HG03108 (cell line): ENCODE results near the gene LRIT1.
"Not testable (repeated sequence)": the region's sequence is repeated elsewhere in the genome, so short reads cannot be mapped to it uniquely, and the experiment has no call there.

Source experiments
- ATAC-seq: cut with Tn5 transposase; IDR thresholded peaks from one replicate; pipeline ENCODE4 v1.9.1; 2021; ENCODE audit warnings: moderate library complexity; ENCODE audit not compliant: unreplicated experiment

The LRIT1 gene, protein sequence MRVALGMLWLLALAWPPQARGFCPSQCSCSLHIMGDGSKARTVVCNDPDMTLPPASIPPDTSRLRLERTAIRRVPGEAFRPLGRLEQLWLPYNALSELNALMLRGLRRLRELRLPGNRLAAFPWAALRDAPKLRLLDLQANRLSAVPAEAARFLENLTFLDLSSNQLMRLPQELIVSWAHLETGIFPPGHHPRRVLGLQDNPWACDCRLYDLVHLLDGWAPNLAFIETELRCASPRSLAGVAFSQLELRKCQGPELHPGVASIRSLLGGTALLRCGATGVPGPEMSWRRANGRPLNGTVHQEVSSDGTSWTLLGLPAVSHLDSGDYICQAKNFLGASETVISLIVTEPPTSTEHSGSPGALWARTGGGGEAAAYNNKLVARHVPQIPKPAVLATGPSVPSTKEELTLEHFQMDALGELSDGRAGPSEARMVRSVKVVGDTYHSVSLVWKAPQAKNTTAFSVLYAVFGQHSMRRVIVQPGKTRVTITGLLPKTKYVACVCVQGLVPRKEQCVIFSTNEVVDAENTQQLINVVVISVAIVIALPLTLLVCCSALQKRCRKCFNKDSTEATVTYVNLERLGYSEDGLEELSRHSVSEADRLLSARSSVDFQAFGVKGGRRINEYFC

DNA sequence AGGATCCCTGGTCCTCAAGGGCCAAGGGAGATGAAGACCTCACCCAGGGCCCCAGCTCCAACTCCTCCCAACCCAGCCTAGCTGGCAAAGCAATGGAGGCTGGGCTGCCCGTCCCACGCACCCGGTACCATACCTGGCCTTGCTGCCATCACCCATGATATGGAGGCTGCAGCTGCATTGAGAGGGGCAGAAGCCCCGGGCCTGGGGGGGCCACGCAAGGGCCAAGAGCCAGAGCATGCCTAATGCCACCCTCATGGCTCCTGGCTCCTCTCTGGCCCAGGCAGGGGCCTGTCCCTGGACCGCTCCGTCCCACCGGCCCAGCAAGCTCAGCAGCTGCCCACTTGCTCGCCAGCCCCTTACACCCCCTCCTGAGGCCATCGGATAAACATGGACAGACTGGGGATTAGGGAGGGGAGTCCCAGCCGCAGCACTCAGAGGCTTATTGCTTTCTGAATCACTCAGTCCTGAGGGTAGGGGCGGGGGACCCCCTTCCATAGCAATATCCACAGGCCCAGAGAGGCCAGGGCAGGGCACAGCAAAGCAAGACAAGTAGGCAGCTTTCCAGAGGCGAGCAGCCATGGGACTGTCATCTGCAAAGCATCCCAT lies at the start of gene LRIT1:
Gene LRIT1 (minus strand): TSS at position 362 of the 606 bp plus-strand sequence. CDS start 107 bp downstream, at position 255.
- no peak for ATAC-seq

DNA sequence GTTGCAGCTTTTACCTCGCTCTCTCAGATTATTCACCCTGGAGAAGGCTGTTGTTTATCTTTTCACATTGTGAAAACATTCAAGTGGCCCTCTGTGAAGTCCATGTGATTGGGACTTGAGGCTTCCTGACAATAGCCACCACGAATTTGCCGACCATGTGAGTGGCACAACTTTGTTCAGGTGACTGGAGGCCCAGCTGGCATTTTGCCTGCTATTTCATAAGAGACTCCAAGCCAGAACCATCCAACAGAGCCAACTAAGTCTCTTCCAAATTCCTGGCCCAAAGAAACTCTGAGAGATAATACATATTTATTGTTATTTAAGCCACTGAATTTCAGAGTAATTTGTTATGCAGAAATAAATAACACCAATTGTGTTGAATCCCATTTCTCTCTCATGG lies 48.9 kb upstream of the LRIT1 start:
- ATAC-seq = no peak

DNA sequence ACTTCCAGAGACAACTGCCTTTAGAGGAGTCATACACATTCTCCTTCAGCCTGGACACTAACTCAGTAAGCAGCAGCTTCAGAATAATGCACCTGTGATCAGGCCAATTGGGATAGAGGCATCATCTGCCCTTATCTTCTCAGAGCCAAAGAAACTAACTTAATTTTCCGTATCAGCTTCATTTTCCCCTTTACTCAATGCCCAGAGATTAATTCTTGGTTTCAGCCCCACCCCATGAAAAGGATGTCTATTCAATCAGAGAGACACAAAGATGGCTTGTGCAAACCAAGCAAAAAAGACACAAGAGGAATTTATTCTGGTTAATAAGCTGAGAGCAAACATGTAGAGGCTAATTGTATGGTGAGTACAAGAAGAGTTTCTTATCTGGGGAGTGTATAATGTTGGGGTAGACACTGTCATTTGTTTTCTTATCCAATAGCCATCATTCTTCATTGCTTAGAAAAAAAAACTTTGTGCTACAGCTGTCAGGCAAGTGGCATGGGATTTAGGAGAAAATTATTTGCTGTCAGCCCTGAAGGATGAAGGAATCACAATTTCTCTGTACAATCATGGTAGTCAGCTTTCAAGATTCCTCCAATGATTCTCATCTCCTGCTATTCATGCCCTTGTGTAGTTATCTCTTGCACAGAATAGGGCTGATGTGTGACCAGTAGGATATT lies 48.3 kb upstream of the LRIT1 start:
- ATAC-seq = no peak

DNA sequence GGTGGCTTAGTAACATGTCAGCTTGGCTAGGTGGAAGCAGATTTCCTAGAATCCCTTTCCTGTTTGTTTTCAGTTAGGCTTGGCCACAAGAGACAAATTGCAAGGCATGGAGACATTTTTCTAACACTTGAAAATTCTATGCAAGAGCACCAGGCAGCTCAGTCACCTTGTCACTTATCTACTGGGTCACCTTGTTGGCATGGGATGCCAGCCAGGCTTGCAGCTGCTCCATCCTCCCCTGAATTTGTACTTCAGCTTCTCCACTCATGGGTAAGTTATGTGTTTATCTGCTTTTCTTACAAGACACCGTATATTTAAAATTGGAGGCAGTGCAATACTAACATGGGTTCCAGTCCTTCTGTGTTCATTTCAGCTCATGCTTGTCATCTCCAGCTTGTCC lies 46.8 kb upstream of the LRIT1 start:
- no peak for ATAC-seq

DNA sequence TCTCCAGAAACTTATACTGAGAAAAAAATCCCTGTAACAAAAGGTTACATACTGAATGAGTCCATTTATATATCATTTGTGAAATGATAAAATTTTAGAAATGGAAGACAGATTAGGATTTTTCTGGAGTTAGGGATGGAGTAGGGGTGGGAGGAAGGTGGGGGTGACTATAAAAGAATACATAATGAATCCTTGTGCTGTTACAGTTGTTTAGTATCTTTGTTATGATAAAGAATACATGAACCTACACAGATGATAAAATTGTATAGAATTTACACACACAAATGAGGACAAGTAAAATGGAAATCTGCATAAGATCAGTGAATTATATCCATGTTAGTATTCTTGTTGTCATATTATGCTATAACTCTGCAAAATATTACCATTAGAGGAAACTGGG lies 45.3 kb upstream of the LRIT1 start:
- ATAC-seq = no peak

DNA sequence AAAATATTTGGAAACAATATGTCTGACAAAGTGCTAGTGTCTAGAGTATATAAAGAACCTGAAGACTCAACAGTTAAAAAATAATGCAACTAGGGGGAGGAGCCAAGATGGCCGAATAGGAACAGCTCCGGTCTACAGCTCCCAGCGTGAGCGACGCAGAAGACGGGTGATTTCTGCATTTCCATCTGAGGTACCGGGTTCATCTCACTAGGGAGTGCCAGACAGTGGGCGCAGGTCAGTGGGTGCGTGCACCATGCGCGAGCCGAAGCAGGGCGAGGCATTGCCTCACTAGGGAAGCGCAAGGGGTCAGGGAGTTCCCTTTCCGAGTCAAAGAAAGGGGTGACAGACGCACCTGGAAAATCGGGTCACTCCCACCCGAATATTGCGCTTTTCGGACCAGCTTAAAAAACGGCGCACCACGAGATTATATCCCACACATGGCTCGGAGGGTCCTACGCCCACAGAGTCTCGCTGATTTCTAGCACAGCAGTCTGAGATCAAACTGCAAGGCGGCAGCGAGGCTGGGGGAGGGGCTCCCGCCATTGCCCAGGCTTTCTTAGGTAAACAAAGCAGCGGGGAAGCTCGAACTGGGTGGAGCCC lies 38.6 kb upstream of the LRIT1 start:
- ATAC-seq = not testable (repeated sequence)

DNA sequence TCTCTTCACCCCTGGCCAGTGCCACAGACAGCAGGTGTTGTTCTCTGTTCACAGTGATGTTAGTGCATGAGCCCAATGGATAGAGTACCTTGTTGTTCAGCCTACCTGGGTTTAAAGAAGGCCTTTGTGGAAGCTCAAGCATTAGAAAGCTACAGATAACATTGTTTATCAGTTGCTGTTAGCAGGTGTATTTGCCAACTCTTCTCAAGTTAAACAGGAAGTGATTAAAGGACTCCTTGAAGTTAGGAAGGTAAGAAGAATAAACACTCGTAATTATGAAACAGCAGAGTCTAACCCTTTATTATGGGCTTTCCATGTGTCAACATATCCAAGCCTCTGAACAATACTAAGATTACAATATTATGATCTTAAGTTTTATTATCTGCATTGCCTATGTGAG lies 29.4 kb upstream of the LRIT1 start:
- ATAC-seq = no peak

DNA sequence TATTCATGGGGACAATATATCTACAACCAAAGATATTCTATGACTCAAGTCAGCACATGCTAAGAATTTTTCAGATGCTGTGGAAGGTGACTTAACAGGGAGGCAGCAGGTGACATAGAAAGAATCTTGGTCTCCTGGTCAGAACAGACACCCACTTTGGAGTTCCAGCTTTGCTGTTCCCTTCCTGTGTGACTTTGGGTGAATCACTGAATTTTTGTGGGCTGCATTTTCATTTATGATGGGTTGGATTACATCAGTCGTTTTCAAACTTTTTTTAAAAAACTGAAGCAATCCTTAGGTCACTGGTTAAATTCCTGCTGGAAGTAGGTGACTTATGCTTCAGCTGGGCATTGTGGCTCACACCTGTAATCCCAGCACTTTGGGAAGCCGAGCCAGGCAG lies 28.4 kb upstream of the LRIT1 start:
- ATAC-seq = no peak

DNA sequence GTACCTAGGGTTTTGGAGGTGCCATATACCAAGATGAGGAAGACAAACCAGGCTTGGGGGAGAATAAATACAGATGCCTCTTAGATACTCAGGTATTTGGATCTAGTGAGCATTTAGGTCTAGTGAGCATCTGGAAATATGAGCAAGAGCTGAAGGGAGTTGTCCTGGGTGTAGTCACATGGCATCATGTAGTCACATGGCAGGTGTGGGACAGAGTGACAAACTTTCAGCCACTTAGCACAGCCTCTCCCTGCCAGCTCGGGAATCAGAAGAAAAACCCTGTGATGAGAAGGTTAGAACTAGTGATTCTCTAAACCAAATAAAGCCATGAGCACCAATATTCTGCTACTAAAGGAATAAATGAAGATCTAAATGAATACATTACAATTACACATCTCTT lies 27.8 kb upstream of the LRIT1 start:
- no peak for ATAC-seq

DNA sequence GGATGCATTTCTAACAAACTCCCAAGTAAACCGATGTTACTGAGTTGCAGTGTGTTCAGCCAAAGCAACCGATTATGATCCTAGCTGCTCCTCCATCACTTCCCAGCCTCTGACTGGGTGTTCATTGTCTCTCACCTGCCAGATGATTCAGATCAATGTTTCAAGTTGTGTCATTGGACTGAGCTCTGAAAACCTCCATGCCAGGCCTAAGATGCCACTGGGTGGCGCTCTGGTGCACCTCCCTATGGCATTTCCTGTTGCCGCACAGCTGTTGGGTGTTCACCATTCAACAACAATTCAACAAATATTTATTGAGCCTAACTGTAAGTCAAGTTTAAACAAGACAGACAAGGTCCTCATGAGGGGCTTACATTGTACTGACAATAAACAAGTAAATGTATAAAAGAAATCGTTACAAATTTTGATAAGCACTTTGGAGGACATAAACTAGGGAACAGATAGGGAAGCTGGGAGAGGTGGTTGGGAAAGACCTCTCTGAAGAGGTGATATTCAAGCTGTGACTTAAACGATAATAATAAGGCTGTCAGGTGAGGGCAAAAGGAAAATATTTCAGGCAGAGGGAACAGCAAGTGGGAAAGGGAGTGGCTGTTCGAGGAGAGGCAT lies 26.3 kb upstream of the LRIT1 start:
- ATAC-seq = no peak

DNA sequence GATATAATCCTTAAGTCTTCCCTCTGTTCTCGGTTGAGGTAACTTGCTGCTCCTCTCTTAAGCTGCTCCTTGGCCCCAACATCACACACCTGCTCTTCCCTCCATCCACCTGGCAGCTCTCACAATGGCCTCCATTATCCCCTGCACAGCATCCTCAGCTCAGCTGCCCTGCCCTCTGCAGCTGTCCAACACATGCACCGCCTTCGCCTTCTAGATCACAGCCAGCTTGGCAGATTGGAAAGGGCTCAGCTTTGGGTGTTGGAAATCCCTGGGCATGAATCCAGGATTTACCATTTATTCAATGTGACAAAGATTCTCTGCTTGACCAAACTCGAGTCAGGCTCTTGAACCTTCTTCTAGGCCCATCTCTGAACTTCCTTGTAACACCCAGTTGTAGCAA lies 24.1 kb upstream of the LRIT1 start:
- ATAC-seq = no peak

DNA sequence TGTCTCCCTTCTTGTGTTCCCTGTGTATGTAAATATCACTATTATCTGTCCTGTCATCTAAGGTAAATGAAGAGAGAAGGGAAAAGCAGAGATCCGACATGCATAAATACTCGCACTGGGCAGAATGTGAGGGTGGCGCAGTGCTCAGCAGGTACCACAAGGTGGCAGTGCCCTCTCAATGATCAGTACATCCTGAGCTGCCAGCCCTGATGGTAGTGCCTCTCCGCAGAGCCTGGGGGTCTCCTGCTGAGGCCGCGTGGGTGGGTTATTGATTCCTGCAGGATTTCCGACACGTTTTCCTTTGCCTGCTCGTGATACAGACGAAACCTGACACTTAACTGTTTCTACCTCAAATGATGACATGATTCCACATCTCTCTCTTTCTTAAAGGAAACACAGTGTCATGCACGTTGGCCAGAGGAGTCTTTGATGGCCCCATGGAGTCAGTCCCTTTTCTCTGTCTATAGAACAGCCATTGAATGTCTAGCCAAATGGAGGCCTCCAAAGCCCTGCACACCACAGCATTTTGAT lies 23.3 kb upstream of the LRIT1 start:
- ATAC-seq = peak; percentile 88

DNA sequence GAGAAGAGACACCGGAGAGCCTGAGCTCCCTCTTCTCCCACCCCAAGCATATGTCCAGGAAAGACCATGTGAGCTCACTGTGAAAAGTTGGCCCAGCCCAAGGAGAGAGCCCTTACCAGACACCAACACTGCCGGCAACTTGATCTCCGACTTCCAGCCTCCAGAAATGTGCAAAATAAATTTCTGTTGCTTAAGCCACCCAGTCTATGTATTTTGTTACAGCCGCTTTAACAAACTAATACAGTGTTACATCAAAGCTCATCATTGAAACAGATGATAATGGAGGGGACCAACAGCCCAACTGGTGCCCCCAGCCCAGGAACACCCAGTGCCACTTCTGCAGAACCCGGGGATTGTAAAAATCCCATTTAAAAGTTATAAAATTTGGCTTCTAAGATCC lies 22.4 kb upstream of the LRIT1 start:
- no peak for ATAC-seq

DNA sequence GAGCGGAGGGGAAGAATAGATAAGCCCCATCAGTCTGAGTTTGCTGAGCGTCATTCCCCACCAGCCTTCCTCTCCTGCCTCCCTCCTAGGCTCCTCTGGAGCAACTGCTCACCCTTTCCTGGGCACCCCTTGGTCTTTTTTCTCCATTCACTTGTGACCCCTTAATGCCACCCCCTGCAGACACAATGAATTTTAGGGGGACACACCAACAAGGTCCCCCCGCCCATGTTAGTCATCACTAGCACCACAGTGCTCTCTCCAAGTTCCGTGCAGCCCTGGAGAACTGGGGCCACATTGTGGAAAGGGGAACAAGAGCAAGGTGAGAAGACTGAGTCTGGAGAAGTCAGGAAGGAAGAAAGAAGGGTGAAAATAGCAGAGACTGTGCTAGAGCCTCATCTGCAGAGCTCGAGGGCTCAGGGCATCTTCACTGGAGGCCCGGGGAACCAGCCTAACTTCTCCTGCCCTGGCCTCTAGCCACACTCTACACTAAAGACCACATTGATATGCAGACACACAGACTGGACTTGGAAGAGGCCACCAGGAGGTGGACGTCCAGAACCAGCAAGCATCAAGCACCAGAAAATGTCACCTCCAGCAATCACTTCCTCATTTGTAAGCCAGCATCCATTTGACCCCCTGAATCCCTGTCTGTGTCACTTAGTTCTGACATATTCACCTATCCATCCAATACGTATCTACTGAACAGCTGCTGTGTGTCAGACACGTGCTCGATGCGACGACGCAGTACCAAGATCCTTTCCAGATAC lies 21.0 kb upstream of the LRIT1 start:
- ATAC-seq = no peak

DNA sequence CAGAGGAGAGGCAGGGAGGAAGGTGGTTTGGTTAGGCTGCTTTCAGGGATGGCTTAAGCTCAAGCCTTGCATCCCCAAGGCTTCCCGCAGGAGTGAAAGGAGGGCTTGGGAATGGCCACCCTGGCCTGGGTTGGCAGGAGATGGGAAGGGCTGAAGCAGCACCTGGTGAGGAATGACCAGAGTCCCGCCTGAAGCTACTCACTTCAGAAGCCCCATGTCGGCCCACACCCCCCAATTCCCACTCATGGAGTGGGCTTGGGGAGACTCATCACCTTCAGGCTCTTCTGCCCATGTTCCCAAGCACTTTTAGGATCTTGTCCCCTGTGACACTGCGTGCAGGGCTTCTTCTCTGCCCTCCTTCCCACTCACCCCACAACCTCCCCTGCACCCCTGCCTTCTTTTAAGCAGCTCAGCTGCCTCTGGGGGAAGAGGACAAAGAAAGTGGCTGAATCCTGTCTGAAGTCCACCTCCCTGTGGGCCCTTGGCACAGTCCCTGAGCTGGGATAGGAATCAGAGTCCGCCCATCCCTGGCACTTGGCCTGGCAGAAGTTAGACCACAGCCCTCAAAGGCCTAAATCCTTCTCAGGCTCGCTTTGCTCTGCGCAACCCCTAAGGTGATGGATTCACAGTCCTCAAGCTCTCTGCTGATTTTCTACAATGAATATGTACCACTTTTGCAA lies 20.0 kb upstream of the LRIT1 start:
- no peak for ATAC-seq

DNA sequence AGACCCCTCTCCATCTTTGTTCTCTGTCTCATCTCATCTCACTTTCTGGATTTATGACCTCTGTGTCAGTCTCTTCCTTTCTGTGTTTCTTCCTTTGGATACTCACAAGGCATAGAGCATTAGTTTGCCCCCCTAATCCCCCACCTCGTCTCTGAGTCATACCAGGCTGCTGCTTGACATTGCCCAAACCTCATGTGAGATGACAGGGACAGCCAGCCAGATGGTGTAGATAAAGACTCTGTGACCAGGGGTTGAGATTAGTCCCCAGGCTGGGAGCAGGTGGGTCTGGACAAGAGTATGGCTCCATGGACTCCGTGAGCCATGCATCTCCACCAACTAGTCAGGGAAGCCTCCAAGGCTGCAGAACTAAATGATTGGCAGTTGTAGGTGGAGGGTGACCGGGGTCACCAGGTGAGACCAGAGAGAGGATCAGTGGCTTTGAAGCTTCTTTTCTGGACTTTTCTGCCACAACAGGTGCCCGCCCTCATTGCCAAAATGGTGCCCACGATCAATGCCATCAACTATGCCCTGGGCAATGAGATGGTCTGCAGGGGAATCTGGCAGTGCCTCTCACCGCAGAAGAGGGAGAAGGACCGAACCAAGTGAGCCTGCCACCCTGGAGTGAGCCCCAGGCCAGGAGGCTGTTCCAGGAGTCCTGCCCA lies 16.8 kb upstream of the LRIT1 start:
- ATAC-seq = no peak

DNA sequence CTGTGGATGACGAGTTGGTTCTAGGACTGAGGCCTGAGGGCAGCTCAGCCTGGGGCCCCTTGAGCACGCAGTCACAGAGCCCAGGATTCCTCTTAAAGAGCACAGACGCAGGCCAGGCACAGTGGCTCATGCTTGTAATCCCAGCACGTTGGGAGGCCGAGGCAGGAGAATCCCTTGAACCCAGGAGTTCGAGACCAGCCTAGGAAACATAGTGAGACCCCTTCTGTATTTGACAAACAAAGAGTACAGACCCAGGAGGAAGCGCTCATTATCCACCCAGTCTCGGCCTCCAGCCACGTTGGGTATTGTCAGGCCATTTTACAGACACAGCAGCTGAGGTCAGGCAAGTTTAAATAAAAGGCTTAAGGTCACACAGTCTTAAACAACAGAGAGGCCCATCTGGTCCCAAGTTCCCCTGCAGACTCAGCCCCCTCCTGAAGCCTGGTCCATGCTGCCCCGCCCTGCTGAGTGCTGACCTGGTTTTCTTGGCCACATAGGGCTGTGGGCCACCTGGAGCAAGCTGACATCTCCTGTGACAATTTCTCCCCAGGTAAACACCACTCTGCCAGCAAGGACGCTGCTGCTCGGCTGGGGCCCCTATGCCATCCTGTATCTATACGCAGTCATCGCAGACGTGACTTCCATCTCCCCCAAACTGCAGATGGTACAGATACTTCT lies 16.1 kb upstream of the LRIT1 start:
- ATAC-seq = no peak
